ENCODE data around the gene FABP7. TPM values are rescaled to one million over a fixed set of nuclear protein-coding genes. Genes with fewer than 3 reads are reported as not detected.

The FABP7 gene
- polyA plus RNA-seq, 5 donors = 5.9 to 26.0 (median 20.4) TPM

- no peak for DNase-seq
These were observed 52.9 kb downstream of the FABP7 start for GRCh38 chr6:122832459-122832858.

GRCh38 chr6:122833021-122833491 lies 53.5 kb downstream of the FABP7 start:
- no peak for DNase-seq

Other genes starting within 250 kb of the FABP7 start
- 1 to 10 TPM; 1.7 to 2.7 (median 2.0) TPM for gene PKIB, start 169.3 kb upstream of the FABP7 start, polyA plus RNA-seq (ENCODE audit: insufficient read depth in 1 of 5, insufficient read length in 5 of 5, low replicate concordance in 1 of 5)
- gene SMPDL3A, start 9.5 kb downstream of the FABP7 start, polyA plus RNA-seq (ENCODE audit: insufficient read depth in 1 of 5, insufficient read length in 5 of 5, low replicate concordance in 1 of 5) = 10 to 100 TPM; 38.8 to 53.7 (median 46.9) TPM
- gene CLVS2, start 216.5 kb downstream of the FABP7 start, polyA plus RNA-seq (ENCODE audit: insufficient read depth in 1 of 5, insufficient read length in 5 of 5, low replicate concordance in 1 of 5) = under 1 TPM; 0.07 to 0.46 (median 0.34) TPM

Measured in right lung (tissue), 5 donors.